ENCODE results near the gene PTBP2. TPM values are rescaled to one million over a fixed set of nuclear protein-coding genes. Genes with fewer than 3 reads are reported as not detected.

The PTBP2 gene
- total and polyA plus RNA-seq, 7 donors, result 5.5 to 20.3 (median 9.3) TPM

DNA sequence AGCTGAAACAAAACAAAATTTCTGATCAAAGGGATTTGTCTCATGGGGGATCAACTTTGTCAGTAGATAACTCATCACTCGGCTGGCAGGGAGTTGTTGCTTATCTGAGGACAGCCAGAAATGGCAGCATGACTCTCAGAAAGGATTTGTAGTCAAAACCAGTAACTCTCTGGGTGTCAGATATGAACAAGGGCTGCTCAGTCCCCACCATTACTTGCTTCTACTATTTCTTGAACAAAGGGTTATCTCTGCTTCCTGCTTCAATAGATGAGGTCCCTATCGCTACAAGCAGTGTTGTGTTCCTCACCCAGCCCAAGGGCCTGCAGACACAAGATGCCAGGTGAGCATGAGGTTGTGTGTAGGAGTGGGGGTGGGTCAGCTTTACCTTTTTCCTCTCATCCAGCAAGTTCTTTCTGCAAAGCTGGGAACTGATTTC, 116.2 kb downstream of the PTBP2 start:
- WGBS, 3 donors, result 75 to 77% (median 75%) methylated on average over 2 of the region's 2 CpGs
- DNase-seq (no peak), ATAC-seq (no peak)
- no peak overlapping the region for H3K4me3 ChIP-seq
- no peaks in the 10 kb centered on the region for H3K4me1 ChIP-seq
- no peaks in the 10 kb centered on the region for H3K36me3 ChIP-seq (ENCODE audit: insufficient read depth in 1 of 2, low read depth in 1 of 2)
- H3K9me3 ChIP-seq, result no peaks in the 10 kb centered on the region
- TF ChIP-seq, protein P1, sequence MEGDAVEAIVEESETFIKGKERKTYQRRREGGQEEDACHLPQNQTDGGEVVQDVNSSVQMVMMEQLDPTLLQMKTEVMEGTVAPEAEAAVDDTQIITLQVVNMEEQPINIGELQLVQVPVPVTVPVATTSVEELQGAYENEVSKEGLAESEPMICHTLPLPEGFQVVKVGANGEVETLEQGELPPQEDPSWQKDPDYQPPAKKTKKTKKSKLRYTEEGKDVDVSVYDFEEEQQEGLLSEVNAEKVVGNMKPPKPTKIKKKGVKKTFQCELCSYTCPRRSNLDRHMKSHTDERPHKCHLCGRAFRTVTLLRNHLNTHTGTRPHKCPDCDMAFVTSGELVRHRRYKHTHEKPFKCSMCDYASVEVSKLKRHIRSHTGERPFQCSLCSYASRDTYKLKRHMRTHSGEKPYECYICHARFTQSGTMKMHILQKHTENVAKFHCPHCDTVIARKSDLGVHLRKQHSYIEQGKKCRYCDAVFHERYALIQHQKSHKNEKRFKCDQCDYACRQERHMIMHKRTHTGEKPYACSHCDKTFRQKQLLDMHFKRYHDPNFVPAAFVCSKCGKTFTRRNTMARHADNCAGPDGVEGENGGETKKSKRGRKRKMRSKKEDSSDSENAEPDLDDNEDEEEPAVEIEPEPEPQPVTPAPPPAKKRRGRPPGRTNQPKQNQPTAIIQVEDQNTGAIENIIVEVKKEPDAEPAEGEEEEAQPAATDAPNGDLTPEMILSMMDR (IDR thresholded peaks at IDR 0.05), result no peak
- H3K27ac ChIP-seq, result no peak overlapping the region
- H3K27me3 ChIP-seq (ENCODE audit: insufficient read depth in 3 of 3, low read length in 2 of 3), result no peaks in the 10 kb centered on the region
- intact Hi-C loops (cut with DNase I), result no loop called here

DNA sequence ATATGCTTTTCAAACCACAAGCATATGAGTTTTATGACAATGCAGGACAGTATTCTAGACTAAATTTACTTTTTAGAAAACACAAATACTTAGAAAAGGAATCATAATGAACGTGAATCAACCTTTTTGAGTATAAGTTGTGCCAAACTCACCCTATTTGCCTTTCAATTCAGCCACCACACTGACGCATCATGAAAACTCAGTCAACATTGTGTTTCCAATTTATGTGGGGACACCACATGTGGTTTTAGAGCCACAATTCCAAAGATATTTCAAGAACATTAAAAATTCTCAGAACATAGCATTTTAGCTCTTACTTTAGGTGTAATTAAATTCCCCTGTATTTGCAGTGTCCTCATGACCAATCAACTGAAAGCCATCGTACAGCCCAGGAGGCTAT, 118.8 kb downstream of the PTBP2 start:
- intact Hi-C loops (cut with DNase I), result loop anchor here in 1 of 2 donors (10.0 kb wide), 1 partner anchor 606 kb away; no protein-coding TSS in a partner anchor
- Histone ChIP-seq H3K9me3 (no peaks in the 10 kb centered on the region), H3K4me1 (no peaks in the 10 kb centered on the region), H3K27ac (no peak overlapping the region), H3K36me3 (ENCODE audit: insufficient read depth in 1 of 2, low read depth in 1 of 2) (no peaks in the 10 kb centered on the region), H3K27me3 (ENCODE audit: insufficient read depth in 3 of 3, low read length in 2 of 3) (no peaks in the 10 kb centered on the region), H3K4me3 (no peak overlapping the region)
- ATAC-seq, result no peak
- no peak for DNase-seq
- TF ChIP-seq, protein P1 (IDR thresholded peaks at IDR 0.05), result no peak
- WGBS, 3 donors, result 89 to 91% (median 89%) methylated on average over 3 of the region's 3 CpGs

DNA sequence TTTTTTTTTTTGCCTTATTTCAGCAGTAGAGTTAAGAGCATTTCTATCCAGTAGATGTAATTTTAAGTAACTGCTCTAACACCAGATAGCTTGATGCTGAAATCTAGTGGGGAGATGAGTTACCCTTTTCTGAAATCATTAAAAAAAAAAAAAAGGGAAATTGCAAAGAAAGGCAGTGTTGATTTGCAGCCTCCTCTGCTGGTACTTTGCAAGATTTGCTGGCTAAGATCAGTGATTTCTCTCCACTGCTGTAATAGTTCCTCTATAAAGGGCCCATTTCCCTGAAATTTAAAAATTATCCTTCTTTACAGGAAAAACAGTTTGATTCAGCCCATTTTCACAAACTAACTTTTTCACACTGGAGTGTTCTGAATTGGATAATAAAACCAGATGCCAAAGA, 120.6 kb downstream of the PTBP2 start:
- H3K27ac ChIP-seq, result no peak overlapping the region
- no peaks in the 10 kb centered on the region for H3K4me1 ChIP-seq
- TF ChIP-seq, protein P1 (IDR thresholded peaks at IDR 0.05), result no peak
- ATAC-seq (no peak), DNase-seq (no peak)
- no peaks in the 10 kb centered on the region for H3K36me3 ChIP-seq (ENCODE audit: insufficient read depth in 1 of 2, low read depth in 1 of 2)
- intact Hi-C loops (cut with DNase I), result loop anchor here in 1 of 2 donors (10.0 kb wide), 1 partner anchor 607 kb away; no protein-coding TSS in a partner anchor
- no peak overlapping the region for H3K4me3 ChIP-seq
- H3K27me3 ChIP-seq (ENCODE audit: insufficient read depth in 3 of 3, low read length in 2 of 3), result no peaks in the 10 kb centered on the region
- H3K9me3 ChIP-seq, result no peaks in the 10 kb centered on the region

DNA sequence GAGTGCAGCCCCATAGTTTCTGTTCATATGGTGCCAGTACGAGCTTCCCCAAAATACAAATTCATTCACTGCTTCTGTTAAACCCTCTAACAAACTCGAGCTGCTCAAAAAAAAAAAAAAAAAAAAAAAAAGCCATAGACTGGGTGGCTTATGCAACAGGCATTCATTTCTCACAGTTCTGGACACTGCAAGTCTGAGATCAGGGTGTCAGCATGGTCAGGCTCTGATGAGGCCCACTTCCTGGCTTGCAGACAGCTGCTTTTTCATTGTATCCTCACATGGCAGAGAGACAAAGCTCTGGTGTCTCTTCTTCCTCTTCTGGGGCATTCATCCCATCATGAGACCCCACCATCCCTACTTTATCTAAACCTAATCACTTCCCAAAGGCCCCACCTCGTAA, 121.6 kb downstream of the PTBP2 start:
- Histone ChIP-seq H3K27me3 (ENCODE audit: insufficient read depth in 3 of 3, low read length in 2 of 3) (no peaks in the 10 kb centered on the region), H3K9me3 (no peaks in the 10 kb centered on the region), H3K36me3 (ENCODE audit: insufficient read depth in 1 of 2, low read depth in 1 of 2) (no peaks in the 10 kb centered on the region), H3K4me1 (no peaks in the 10 kb centered on the region), H3K27ac (no peak overlapping the region), H3K4me3 (no peak overlapping the region)
- WGBS, 3 donors, result 65 to 68% (median 66%) methylated on average over 3 of the region's 3 CpGs
- TF ChIP-seq, protein P1 (IDR thresholded peaks at IDR 0.05), result no peak
- no peak for ATAC-seq
- intact Hi-C loops (cut with DNase I), result loop anchor here in 1 of 2 donors (10.0 kb wide), 1 partner anchor 608 kb away; no protein-coding TSS in a partner anchor
- DNase-seq, result no peak

DNA sequence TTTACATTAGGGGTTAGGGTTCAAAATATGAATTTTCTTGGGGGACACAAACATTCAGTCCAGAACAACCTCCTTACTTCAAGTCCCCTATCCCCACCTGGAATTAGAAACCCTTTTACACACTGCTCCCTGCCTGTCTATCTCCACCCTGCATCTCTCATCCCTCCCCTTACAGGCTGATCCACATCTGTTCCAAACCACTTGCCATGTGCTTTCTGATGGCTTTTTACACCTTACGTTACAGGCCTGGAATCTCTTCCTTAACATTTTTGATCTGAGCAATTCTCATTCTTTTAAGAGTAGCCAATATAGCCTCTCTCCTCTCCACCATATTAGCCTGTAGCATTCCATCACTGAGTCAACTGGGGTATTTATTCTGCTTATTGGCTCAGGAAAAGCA, 122.0 kb downstream of the PTBP2 start:
- WGBS, 3 donors, result 84 to 93% (median 88%) methylated on average over 1 of the region's 1 CpG
- no peak for DNase-seq
- Histone ChIP-seq H3K4me1 (no peaks in the 10 kb centered on the region), H3K27me3 (ENCODE audit: insufficient read depth in 3 of 3, low read length in 2 of 3) (no peaks in the 10 kb centered on the region), H3K4me3 (no peak overlapping the region), H3K9me3 (no peaks in the 10 kb centered on the region), H3K36me3 (ENCODE audit: insufficient read depth in 1 of 2, low read depth in 1 of 2) (no peaks in the 10 kb centered on the region), H3K27ac (no peak overlapping the region)
- TF ChIP-seq, protein P1 (IDR thresholded peaks at IDR 0.05), result no peak
- ATAC-seq, result no peak
- intact Hi-C loops (cut with DNase I), result loop anchor here in 1 of 2 donors (10.0 kb wide), 1 partner anchor 609 kb away; no protein-coding TSS in a partner anchor

Measured in psoas muscle (tissue), 8 donors.